Calu3 (cell line): ENCODE results near the gene NEURL3. TPM values are rescaled to one million over a fixed set of nuclear protein-coding genes. Genes with fewer than 3 reads are reported as not detected.
A peak's percentile ranks its signal among the peaks of the same experiment; 100 is the strongest.

ENCODE experiments used
- BruUV-seq: library from RNA; stranded (reverse); fragments of 400-500 nt; replicated peaks from 2 replicates; lab custom pipeline; 2021; lab: Mats Ljungman, UMichigan
- CTCF ChIA-PET: fragments of 300-600 bp; sonication (Branson Sonifier 250); formaldehyde crosslinking; loops from one replicate; lab custom pipeline; 2022; ENCODE audit warnings: antibody characterized with exemption; lab: Charles Lee
- DNase-seq: peaks from one replicate; pipeline ENCODE4 v3.0.0; 2022
- H3K27ac Mint-ChIP-seq: one replicate; pipeline ENCODE4 v1.8.0; 2022; ENCODE audit warnings: mixed read lengths; ENCODE audit not compliant: unreplicated experiment
- H3K27me3 Mint-ChIP-seq: one replicate; pipeline ENCODE4 v1.8.0; 2022; ENCODE audit warnings: mixed read lengths; ENCODE audit not compliant: unreplicated experiment
- H3K36me3 Mint-ChIP-seq: one replicate; pipeline ENCODE4 v1.8.0; 2022; ENCODE audit warnings: mild to moderate bottlenecking, moderate library complexity, mixed read lengths; ENCODE audit not compliant: insufficient read depth, unreplicated experiment
- H3K4me1 Mint-ChIP-seq: one replicate; pipeline ENCODE4 v1.8.0; 2022; ENCODE audit warnings: mild to moderate bottlenecking, low read depth, mixed read lengths; ENCODE audit not compliant: unreplicated experiment
- H3K4me3 Mint-ChIP-seq: one replicate; pipeline ENCODE4 v1.8.0; 2022; ENCODE audit warnings: mild to moderate bottlenecking, low read depth, moderate library complexity, mixed read lengths; ENCODE audit not compliant: unreplicated experiment
- H3K9me3 Mint-ChIP-seq: one replicate; pipeline ENCODE4 v1.8.0; 2022; ENCODE audit warnings: low read depth, mixed read lengths; ENCODE audit not compliant: unreplicated experiment
- CTCF ChIP-seq: fragments of 200-600 bp; IDR thresholded peaks from one replicate; pipeline ENCODE4 v1.8.0; 2022; ENCODE audit warnings: antibody characterized with exemption; ENCODE audit not compliant: unreplicated experiment
- intact Hi-C: fragments of 100-400 bp; cut with micrococcal nuclease; formaldehyde crosslinking; loops from one replicate; pipeline ENCODE4 v1.10.0; 2022; ENCODE audit not compliant: unreplicated experiment
- total RNA-seq: library from RNA; stranded (reverse); gene quantifications from 2 replicates; pipeline ENCODE4 v1.2.3, GENCODE V29; 2022

NEURL3 gene
- total RNA-seq, 1 experiment from 2014 or later = 18.5 TPM

- BruUV-seq = no TSS peak
- no peak for TF ChIP-seq CTCF
- H3K36me3 Mint-ChIP-seq = no peaks in the 10 kb centered on the region
- H3K9me3 Mint-ChIP-seq = no peaks in the 10 kb centered on the region
- H3K27ac Mint-ChIP-seq = no peak overlapping the region
- peaks cover 11% of the 10 kb centered on the region for H3K4me1 Mint-ChIP-seq
- no peak for DNase-seq
- H3K27me3 Mint-ChIP-seq = no peaks in the 10 kb centered on the region
- no peak overlapping the region for H3K4me3 Mint-ChIP-seq
- CTCF ChIA-PET = interaction anchor here (0.6 to 0.8 kb wide), 2 partner anchors 24 to 60 kb away, joined by 3 read pairs; no protein-coding TSS in a partner anchor
- intact Hi-C loops = loop anchor here (2.0 kb wide), 2 partner anchors 37 to 65 kb away; no protein-coding TSS in a partner anchor
Observed at GRCh38 chr2:96471772-96472171, 33.4 kb downstream of the NEURL3 start.

GRCh38 chr2:96470636-96471035 is 34.5 kb downstream of the NEURL3 start:
- Mint-ChIP-seq H3K27me3 (no peaks in the 10 kb centered on the region), H3K9me3 (no peaks in the 10 kb centered on the region), H3K36me3 (no peaks in the 10 kb centered on the region), H3K4me1 (peaks cover 11% of the 10 kb centered on the region), H3K27ac (no peak overlapping the region), H3K4me3 (peak overlapping the region; percentile 18)
- intact Hi-C loops = loop anchor here (2.0 kb wide), 2 partner anchors 38 to 64 kb away; no protein-coding TSS in a partner anchor
- BruUV-seq = no TSS peak
- DNase-seq = peak; percentile 84
- CTCF ChIA-PET = no interaction called here
- TF ChIP-seq CTCF = peak; percentile 89

GRCh38 chr2:96470109-96470508 is 35.0 kb downstream of the NEURL3 start:
- BruUV-seq = no TSS peak
- H3K9me3 Mint-ChIP-seq = no peaks in the 10 kb centered on the region
- intact Hi-C loops = loop anchor here (2.0 kb wide), 2 partner anchors 39 to 63 kb away; no protein-coding TSS in a partner anchor

GRCh38 chr2:96468904-96469303 is 36.3 kb downstream of the NEURL3 start:
- CTCF ChIA-PET = no interaction called here
- intact Hi-C loops = no loop called here
- TF ChIP-seq CTCF = no peak
- peaks cover 11% of the 10 kb centered on the region for H3K4me1 Mint-ChIP-seq
- H3K27ac Mint-ChIP-seq = no peak overlapping the region
- H3K27me3 Mint-ChIP-seq = no peaks in the 10 kb centered on the region
- BruUV-seq = no TSS peak
- DNase-seq = no peak
- no peak overlapping the region for H3K4me3 Mint-ChIP-seq
- no peaks in the 10 kb centered on the region for H3K36me3 Mint-ChIP-seq
- H3K9me3 Mint-ChIP-seq = no peaks in the 10 kb centered on the region

More at GRCh38 chr2:96470109-96470508, 35.0 kb downstream of the NEURL3 start:
- CTCF ChIA-PET = no interaction called here
- Mint-ChIP-seq H3K27ac (no peak overlapping the region), H3K36me3 (no peaks in the 10 kb centered on the region), H3K4me3 (peak overlapping the region; percentile 18), H3K27me3 (no peaks in the 10 kb centered on the region), H3K4me1 (peaks cover 11% of the 10 kb centered on the region)
- TF ChIP-seq CTCF = no peak
- DNase-seq = no peak
